Pulmonary artery endothelial cell (primary cell): Measurements from ENCODE around the gene ARID5B. TPM values are rescaled to one million over a fixed set of nuclear protein-coding genes. Genes with fewer than 3 reads are reported as not detected.
A peak's percentile ranks its signal among the peaks of the same experiment; 100 is the strongest.

Source experiments
- DNase-seq: peaks from one replicate; pipeline ENCODE4 v3.0.0-alpha.2; 2011; ENCODE audit warnings: low read depth, low spot score
- total RNA-seq: library from RNA; depleted of rRNA; stranded (reverse); fragments of >200 nt; gene quantifications from 2 replicates; pipeline ENCODE4 v1.2.3, GENCODE V29; 2014

Gene ARID5B
- total RNA-seq, 1 donor from 2014 or later: 4.6 TPM

GRCh38 chr10:61936770-61937169 lies 35.3 kb downstream of the ARID5B start:
- no peak for DNase-seq

- peak; percentile 30 for DNase-seq
Measured at GRCh38 chr10:61937631-61938351, 36.3 kb downstream of the ARID5B start.

- DNase-seq: no peak
Measured at GRCh38 chr10:61939902-61940301, 38.4 kb downstream of the ARID5B start.

- DNase-seq: no peak
Measured at GRCh38 chr10:61941202-61941681, 39.7 kb downstream of the ARID5B start.

DNA sequence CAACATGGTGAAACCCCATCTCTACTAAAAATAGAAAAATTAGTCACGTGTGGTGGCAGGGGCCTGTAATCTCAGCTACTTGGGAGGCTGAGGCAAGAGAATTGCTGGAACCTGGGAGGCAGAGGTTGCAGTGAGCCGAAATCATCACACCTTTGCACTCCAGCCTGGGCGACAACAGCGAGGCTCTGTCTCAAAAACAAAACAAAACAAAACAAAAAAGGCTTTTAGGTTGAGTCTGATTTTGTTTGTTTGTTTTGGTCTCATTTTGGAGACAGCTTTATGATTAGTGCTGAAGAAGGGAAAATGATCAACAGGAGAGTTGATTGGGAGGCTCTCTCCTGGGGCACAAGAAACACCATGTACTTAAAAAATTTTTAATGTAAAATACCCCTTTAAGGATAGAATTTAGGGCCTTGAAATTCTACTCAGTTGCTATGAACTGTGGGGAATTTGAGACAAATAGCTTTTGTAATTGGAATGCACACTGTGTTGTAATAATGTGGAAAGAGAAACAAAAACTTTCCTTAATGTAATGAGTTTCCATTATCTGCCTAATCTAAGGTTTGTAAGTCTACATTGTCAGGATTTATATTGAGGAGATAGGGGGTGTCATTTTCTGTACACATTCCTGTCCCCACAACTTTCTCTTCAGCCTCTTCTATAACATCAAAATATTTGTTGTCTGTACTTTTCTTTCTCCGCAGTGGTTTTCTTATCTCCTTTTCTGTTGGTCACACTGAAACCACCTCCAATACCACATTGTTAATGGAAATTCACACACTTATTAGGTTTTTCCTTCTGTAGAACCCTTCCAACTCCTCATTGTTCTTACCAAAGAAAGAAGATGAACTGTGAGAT lies 41.3 kb downstream of the ARID5B start:
- no peak for DNase-seq

GRCh38 chr10:61943674-61944378 lies 42.3 kb downstream of the ARID5B start:
- DNase-seq: peak; percentile 45

DNA sequence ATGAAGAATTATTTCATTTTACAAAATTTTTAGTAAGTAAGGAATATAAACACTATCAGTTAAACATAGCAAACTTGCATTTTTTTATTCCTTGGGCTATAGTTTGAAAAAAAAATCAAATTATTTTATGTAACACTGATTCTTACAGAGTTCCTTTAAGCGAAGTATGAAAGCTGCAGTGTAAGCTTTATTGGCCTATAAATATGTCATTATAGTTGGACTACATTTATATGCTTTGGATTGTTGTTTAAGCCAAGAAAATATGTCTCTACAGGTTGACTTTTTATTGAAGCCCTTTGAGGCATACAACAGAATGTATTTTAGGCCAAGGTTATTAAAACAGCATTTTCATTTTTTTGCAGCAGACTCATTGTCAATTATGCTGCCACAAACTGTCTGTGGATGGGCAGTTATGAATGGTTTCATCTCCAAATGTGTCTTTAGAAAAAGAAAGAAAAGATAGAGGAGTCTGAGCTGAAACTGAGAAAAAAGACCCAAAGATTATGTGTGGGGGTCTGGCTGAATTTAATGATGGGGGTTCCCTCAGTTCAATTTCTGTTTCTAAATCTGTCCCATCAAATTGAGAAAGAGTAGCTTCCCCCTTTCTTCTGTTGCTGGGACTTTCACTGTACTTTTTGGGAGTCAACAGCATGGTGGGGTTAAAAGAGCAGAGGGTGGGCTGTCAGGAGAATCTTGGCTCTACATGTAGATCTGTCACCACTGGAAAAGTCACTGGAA lies 43.1 kb downstream of the ARID5B start:
- no peak for DNase-seq

GRCh38 chr10:61949687-61950086 lies 48.2 kb downstream of the ARID5B start:
- DNase-seq: no peak

GRCh38 chr10:61950449-61951143 lies 49.1 kb downstream of the ARID5B start:
- DNase-seq: no peak

DNA sequence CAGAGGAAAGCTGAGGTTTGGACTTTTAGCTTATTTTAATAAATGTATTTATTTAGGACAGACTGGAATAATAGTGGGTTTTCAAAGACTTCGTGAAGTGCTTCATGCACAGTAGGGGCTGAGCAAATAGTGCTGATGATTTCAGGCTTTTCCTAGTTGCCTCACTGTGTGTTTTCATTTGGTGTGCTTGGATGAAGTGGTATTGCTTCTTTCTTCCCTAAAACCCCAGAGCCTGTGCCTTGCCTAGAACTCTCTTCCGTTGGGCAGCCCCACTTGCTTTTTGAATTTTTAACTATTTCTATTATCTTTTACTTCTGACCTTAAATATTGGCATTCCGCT lies 49.6 kb downstream of the ARID5B start:
- DNase-seq: no peak

GRCh38 chr10:61952028-61952674 lies 50.7 kb downstream of the ARID5B start:
- DNase-seq: no peak

DNA sequence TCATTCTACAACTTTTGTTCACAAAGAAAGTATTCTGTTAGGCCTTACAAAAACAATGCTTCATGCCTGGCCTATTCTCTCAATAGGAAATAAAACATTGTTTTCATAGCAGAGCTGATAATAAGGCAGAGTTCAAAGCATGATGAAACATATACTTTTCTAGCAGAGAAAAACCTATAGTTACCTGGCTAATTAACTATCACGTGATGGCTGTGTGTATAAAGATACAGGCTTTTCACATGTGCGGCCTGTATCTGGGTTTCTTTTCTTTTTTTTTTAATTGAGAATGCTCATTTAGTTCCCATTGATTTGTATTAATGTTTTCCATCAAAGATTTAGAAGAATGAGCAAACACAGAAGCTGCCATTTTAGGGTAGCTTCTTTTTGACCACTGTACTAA lies 51.7 kb downstream of the ARID5B start:
- DNase-seq: no peak

GRCh38 chr10:61957806-61958205 lies 56.3 kb downstream of the ARID5B start:
- DNase-seq: no peak

GRCh38 chr10:61958311-61958710 lies 56.8 kb downstream of the ARID5B start:
- DNase-seq: no peak

GRCh38 chr10:61958805-61959204 lies 57.3 kb downstream of the ARID5B start:
- DNase-seq: no peak

DNA sequence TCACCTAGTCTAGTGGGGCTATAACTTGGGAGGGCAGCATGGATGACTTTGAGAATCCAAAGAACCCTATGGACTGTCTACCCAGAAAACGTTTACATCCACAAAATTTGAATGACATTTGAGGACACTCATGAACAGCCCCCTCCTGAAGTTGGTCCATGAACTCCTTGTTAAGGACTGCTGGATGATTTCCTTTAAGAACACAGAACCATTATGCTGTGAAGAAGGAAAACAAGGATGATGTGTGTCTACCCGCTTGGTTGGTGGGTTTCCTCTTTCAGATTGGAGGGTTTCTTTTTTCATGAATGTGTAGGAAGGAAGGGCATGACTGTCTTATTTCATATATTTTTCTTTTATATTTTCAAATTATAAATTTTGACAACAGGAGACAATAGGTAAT lies 58.3 kb downstream of the ARID5B start:
- DNase-seq: no peak

GRCh38 chr10:61960396-61961120 lies 59.1 kb downstream of the ARID5B start:
- no peak for DNase-seq

- DNase-seq: no peak
Measured at GRCh38 chr10:61961278-61961677, 59.8 kb downstream of the ARID5B start.

DNA sequence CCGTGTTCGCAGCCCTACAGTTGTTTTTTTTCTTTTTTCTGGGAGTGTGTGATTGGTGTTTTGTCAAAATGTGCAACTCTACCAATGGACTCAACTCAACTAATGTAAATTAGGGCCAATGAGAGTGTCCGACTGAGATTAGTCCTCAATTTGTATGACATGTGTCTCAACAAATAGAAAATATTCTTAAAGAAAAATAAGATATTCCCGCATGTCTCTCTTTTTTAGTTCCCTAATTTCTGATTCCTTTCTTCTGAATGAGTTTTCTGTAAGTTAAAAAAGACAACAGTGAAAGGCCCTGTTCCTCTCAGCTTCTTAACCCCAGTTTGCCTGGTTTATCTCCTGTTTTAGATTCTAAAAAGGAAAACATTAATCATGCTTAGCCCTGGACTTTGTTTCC lies 61.5 kb downstream of the ARID5B start:
- no peak for DNase-seq

DNA sequence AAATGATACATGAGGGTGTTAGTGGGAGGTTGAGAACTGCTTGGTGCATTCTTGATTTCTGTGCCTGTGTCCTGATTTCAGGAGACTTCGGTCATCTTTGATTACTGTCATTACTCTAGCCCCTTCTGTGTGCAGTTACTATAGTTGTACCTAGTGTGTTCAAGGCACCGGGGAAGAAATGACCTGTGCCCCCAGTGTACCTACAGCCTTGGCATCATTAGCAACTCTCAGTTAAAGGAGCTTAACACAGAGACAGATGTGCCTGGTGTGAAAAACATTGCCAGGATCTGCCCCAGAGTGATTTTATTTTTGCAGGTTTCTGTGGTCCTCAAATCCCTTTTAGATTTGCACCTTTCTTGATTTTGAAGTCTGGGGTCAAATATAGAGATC lies 62.2 kb downstream of the ARID5B start:
- DNase-seq: no peak
